Measurements from ENCODE around the gene WIPI1.

The WIPI1 gene

GRCh38 chr17:68450391-68450790 lies 6.9 kb downstream of the WIPI1 start:
- TF ChIP-seq CTCF (IDR thresholded peaks at IDR 0.05; ENCODE audit: insufficient read depth, low read length, poor library complexity, severe bottlenecking) = no peak
- H3K4me3 ChIP-seq (replicated peaks; ENCODE audit: low read depth, low read length) = no peak overlapping the region
- H3K27me3 ChIP-seq (replicated peaks; ENCODE audit: control insufficient read depth, insufficient read depth, low read length) = no peaks in the 10 kb centered on the region
- peaks cover 21% of the 10 kb centered on the region for H3K36me3 ChIP-seq (ENCODE audit: control insufficient read depth, insufficient read depth, low read length)
- DNase-seq (ENCODE audit: extremely low read depth, insufficient read length) = no peak

- no peak for DNase-seq (ENCODE audit: extremely low read depth, insufficient read length)
- Histone ChIP-seq H3K36me3 (ENCODE audit: control insufficient read depth, insufficient read depth, low read length) (peaks cover 21% of the 10 kb centered on the region), H3K27me3 (replicated peaks; ENCODE audit: control insufficient read depth, insufficient read depth, low read length) (no peaks in the 10 kb centered on the region), H3K4me3 (replicated peaks; ENCODE audit: low read depth, low read length) (no peak overlapping the region)
- no peak for TF ChIP-seq CTCF (IDR thresholded peaks at IDR 0.05; ENCODE audit: insufficient read depth, low read length, poor library complexity, severe bottlenecking)
Observed at GRCh38 chr17:68449021-68449739, 8.1 kb downstream of the WIPI1 start.

GRCh38 chr17:68446626-68447041 lies 10.7 kb downstream of the WIPI1 start:
- Histone ChIP-seq H3K4me3 (replicated peaks; ENCODE audit: low read depth, low read length) (no peak overlapping the region), H3K27me3 (replicated peaks; ENCODE audit: control insufficient read depth, insufficient read depth, low read length) (no peaks in the 10 kb centered on the region), H3K36me3 (ENCODE audit: control insufficient read depth, insufficient read depth, low read length) (peaks cover 26% of the 10 kb centered on the region)
- no peak for DNase-seq (ENCODE audit: extremely low read depth, insufficient read length)
- no peak for TF ChIP-seq CTCF (IDR thresholded peaks at IDR 0.05; ENCODE audit: insufficient read depth, low read length, poor library complexity, severe bottlenecking)

DNA sequence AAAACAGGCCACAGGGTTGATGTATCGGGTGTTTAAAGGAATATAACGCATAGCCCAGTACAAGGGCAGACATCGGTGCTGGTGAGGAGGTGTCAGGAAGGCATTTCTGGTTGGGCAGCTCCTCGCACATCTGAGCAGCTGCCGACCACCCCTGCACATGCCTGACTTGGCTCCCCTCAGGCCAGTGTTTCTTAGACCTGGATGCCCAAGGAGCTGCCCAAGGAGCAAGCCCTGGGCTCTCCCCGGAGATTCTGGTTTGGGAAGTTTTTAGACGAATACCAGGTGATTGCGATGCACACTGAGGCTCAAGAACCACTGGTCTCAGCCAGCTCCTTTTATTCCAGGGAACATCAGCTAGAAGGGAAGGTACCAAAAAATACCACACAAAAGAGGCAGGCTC lies 11.6 kb downstream of the WIPI1 start:
- peaks cover 20% of the 10 kb centered on the region for H3K36me3 ChIP-seq (ENCODE audit: control insufficient read depth, insufficient read depth, low read length)
- H3K27me3 ChIP-seq (replicated peaks; ENCODE audit: control insufficient read depth, insufficient read depth, low read length) = no peaks in the 10 kb centered on the region
- DNase-seq (ENCODE audit: extremely low read depth, insufficient read length) = no peak
- no peak overlapping the region for H3K4me3 ChIP-seq (replicated peaks; ENCODE audit: low read depth, low read length)
- no peak for TF ChIP-seq CTCF (IDR thresholded peaks at IDR 0.05; ENCODE audit: insufficient read depth, low read length, poor library complexity, severe bottlenecking)

DNA sequence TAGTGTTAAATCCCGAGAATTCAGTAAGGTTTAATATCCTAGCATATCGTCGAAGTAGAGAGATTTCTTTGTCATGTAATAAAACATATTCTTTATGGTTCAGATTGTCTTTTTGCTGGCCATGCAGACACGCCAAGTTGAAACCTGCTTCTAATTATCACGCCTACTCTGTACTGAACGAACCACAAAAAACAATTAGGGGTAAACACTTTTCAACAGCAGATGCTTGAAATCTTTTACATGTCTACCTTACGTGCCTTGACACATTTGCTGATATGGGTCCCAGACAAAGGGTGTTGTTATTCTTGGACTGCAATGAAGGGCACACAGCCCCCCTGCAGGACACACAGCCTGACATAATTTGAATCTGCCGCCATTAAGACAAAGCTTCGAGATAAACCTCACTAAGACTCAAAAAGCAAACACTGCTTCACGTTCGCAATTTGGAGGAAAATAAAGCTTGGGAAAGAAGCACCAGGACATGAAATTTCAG lies 13.3 kb downstream of the WIPI1 start:
- no peak for TF ChIP-seq CTCF (IDR thresholded peaks at IDR 0.05; ENCODE audit: insufficient read depth, low read length, poor library complexity, severe bottlenecking)
- Histone ChIP-seq H3K4me3 (replicated peaks; ENCODE audit: low read depth, low read length) (no peak overlapping the region), H3K27me3 (replicated peaks; ENCODE audit: control insufficient read depth, insufficient read depth, low read length) (no peaks in the 10 kb centered on the region), H3K36me3 (ENCODE audit: control insufficient read depth, insufficient read depth, low read length) (peaks cover 10% of the 10 kb centered on the region)
- no peak for DNase-seq (ENCODE audit: extremely low read depth, insufficient read length)

All from GM06990 (cell line).